GM13977 (cell line): ENCODE results near the gene GPC4.

ENCODE experiments used
- DNase-seq: peaks from one replicate; pipeline ENCODE4 v3.0.0; 2012; ENCODE audit warnings: low spot score
- in situ Hi-C: fragments of 300-500 bp; cut with MboI; formaldehyde crosslinking; loops from one replicate; pipeline ENCODE4 v1.12.0; 2022; ENCODE audit warnings: low sequenced_read_pairs, low pct_unique_long_range_greater_than_20kb, mixed read lengths, inconsistent platforms; ENCODE audit not compliant: unreplicated experiment
- TF ChIP-seq, protein P1 (sequence below): IDR thresholded peaks from 2 replicates; pipeline ENCODE4 v1.5.1; 2012; ENCODE audit warnings: mild to moderate bottlenecking, control low read depth; ENCODE audit not compliant: insufficient read depth; ENCODE audit errors: extremely low read depth, missing control alignments

Gene GPC4

DNA sequence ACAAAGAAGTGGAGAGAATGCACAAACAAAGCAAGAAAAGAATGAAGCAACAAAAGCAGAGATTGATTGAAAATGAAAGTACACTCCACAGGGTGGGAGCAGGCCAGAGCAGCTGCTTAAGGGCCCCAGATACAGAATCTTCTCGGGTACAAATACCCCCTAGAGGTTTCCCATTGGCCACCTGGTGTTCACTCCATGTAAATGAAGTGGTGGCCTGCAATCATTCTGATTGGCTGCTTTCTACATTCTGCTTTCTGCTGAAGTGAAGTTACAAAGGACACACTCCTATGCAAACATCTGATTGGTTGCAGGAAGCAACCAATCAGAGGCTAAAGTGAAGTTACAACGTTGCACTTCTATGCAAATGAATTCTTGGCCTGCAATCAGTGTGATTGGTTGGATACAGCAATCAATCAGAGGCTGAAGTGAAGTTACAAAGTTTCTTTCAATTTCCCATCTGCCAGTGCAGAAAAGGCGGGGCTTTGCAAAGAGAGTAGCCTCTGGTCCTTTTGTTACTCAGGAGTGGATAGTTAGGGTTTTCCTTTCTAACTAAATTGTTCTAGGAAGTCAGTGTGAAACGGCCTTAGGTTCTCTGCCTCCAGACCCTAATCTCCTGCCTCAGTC is 19.0 kb upstream of the GPC4 start:
- in situ Hi-C loops, result no loop called here
- DNase-seq, result no peak
- TF ChIP-seq, protein P1, sequence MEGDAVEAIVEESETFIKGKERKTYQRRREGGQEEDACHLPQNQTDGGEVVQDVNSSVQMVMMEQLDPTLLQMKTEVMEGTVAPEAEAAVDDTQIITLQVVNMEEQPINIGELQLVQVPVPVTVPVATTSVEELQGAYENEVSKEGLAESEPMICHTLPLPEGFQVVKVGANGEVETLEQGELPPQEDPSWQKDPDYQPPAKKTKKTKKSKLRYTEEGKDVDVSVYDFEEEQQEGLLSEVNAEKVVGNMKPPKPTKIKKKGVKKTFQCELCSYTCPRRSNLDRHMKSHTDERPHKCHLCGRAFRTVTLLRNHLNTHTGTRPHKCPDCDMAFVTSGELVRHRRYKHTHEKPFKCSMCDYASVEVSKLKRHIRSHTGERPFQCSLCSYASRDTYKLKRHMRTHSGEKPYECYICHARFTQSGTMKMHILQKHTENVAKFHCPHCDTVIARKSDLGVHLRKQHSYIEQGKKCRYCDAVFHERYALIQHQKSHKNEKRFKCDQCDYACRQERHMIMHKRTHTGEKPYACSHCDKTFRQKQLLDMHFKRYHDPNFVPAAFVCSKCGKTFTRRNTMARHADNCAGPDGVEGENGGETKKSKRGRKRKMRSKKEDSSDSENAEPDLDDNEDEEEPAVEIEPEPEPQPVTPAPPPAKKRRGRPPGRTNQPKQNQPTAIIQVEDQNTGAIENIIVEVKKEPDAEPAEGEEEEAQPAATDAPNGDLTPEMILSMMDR, result no peak

DNA sequence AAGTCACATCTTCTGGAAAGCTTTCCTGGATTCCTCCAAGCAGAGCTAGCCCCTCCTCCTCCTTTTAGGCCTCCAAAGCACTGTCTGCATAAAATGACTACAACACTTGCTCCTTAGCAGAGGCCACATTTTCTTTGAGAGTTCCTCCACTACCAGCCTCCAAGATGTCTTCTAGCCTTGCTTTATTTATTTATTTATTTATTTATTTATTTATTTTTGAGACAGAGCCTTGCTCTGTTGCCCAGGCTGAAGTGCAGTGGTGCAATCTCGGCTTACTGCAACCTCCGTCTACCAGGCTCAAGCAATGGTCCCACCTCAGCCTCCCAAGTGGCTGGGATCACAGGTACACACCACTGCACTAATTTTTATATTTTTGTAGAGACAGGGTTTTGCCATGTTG is 4.6 kb upstream of the GPC4 start:
- TF ChIP-seq, protein P1, result no peak
- no peak for DNase-seq
- in situ Hi-C loops, result no loop called here

DNA sequence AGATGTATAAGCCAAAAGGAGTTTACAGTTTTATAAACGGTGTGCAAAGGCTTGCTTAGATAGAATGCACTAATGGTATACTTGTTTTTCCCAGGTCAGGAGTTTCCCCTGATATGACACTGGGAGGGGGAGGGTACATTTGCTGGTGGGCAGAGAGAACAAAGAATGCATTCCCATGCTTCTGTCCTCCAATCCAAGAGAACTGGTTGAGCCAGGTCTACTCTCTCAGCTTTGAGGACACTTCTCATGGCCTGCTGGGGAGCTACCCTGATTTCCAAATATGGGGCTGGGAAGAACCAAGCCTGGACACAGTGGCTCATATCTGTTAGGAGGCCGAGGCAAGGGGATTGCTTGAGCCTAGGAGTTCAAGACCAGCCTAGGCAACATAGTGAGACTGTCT is 3.3 kb upstream of the GPC4 start:
- TF ChIP-seq, protein P1, result no peak
- in situ Hi-C loops, result no loop called here
- DNase-seq, result no peak

DNA sequence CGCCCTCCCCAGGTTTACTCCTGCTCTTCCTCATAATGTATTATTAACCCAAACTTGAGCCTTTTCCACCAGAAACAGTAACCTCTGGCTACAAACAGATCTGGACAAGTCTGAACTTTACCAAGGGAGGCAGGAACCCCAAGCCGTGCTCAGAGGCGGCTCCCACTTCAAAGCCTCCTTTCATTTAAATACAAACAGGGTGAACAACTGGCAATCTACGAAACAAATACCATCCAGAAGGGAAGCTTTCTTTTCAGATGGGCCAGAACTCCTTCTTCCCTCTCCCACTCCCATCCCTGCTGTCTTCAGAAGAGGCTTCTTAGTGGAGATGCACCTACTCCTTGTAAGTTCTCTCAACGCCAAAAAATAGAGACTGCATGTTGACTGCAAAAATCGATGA is 2.1 kb upstream of the GPC4 start:
- DNase-seq, result no peak
- TF ChIP-seq, protein P1, result no peak
- in situ Hi-C loops, result no loop called here

DNA sequence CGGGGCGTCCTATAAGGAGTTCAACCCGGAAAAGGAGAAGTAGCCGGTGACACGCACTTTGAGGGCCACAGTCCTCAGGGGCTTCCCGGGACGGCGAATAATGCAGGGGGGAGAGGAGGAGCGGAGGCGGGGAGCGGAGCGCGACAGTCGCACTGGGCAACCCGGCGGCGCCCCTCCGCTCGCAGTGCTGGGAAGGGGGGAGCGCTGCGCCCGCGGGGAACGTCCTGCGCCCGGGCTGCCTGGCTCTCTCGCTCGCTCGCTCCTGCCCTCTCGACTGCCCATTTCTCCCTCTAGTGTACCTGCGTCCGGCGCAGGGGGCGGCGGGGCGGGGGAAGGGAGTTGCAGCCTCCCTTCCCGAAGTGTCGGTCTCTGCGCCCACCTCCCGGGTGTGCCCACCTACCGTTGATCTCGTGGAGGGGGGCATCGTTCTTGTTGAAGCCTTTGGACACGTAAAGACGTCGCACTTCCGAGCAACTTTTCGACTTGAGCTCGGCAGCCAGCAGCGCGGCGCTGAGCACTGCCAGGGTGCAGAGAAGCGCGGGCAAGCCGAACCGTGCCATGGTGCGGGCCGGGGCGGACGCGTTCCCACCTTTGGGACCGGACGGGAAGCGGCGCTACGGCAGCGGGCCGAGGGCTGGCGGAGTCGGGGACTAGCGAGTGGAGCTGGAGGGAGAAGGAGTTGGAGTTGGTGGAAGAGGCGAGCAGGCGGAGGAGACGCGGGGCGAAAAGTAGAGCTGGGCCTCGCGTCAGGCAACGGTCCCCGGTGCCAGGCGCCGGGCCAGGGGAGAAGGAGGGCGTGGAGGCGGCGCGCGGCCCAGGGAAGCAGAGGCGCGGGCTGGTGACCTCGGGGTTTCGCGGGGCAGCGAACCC is 648 bp downstream of the GPC4 start:
- TF ChIP-seq, protein P1, result no peak
- no peak for DNase-seq
- in situ Hi-C loops, result no loop called here

DNA sequence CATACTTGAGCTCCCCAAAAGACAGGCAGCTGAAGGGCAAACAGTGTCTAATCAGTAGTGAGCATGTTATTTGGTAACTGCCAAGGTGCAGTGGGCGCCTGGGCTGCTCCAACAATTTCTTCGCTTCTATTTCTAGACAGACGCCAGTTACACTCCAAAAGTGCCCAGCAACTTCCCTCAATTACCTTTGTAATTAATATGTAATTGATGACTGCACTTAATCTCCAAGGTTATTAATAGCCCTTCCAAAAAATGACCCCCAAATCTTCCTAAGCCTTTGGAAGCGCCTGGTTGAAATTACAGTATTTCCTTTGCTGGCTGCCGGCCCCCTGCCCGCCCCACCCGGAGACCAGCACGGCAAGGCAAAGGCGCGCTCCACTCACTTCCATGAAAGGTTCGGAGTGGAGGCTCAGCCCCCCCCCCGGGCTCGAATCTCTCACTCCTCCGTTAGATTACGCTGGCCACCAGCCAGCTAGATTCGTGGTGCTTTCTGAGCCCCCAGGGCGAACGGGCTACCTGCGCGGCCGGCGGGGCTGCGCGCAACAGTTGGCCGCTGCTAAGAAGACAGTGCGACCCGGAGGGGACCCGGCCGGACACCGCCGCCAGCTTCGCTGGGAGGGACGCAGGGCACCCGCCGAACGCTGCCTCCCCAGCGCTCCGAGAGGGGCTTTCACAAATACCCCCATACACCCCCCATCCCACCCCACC is 1.9 kb downstream of the GPC4 start:
- DNase-seq, result no peak
- TF ChIP-seq, protein P1, result no peak
- in situ Hi-C loops, result no loop called here
